HEK293 (cell line): ENCODE measurements around the gene DCTN3.

Experiments
- ZBTB7A ChIP-seq: fragments of 450-650 bp; formaldehyde crosslinking; IDR thresholded peaks from 2 replicates; pipeline ENCODE4 v1.5.1; 2016; ENCODE audit warnings: low read depth, missing biosample characterization, missing genetic modification characterization
- ZNF23 ChIP-seq: fragments of 450-650 bp; formaldehyde crosslinking; IDR thresholded peaks from 2 replicates; pipeline ENCODE4 v1.5.1; 2016; ENCODE audit warnings: missing biosample characterization, missing genetic modification characterization, borderline replicate concordance
- TF ChIP-seq, protein P1 (sequence below): fragments of 450-650 bp; formaldehyde crosslinking; IDR thresholded peaks from 2 replicates; pipeline ENCODE4 v1.5.1; 2017; ENCODE audit warnings: missing biosample characterization, missing genetic modification characterization
- TF ChIP-seq, protein P2 (sequence below): fragments of 450-650 bp; formaldehyde crosslinking; IDR thresholded peaks from 2 replicates; pipeline ENCODE4 v1.5.1; 2016; ENCODE audit warnings: missing biosample characterization, missing genetic modification characterization
- TF ChIP-seq, protein P3 (sequence below): fragments of 450-650 bp; formaldehyde crosslinking; IDR thresholded peaks from 2 replicates; pipeline ENCODE4 v1.5.1; 2016; ENCODE audit warnings: missing biosample characterization, missing genetic modification characterization

DNA sequence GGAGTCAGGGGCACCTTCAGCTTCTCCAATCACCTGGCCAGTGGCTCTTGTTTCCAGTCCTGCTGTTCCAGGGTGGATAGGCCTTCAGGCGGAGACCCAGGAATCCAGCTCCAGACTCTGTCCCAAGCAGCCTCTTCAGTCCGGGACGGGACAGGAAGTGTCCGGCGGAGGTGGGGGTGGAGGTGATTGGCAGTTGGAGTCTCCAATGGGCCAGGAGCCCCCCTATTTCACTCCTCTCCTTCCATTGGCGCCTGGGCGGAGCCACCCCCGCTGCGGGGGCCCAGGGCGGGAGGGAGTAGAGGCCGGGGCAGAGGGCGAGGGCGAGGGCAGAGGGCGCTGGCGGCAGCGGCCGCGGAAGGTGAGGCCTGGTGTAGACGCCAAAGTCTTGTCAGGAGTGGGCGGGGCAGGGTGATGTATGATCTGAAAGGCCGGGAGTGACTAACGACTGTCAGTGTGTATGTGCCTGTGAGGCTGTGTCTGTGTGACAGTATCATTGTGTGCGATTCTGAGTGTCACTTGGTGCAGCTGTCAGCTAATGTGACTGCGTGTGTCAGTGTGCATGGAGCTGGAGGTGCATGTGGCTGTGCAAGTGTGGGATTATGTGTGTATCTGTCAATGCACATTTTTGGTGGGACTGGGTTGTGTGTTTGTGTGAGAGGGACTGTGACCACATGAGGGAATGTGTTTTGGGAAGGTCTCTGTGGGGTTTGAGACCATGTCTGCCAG, 31.7 kb upstream of the DCTN3 start, which contains the start of gene IL11RA:
- TF ChIP-seq, protein P1, sequence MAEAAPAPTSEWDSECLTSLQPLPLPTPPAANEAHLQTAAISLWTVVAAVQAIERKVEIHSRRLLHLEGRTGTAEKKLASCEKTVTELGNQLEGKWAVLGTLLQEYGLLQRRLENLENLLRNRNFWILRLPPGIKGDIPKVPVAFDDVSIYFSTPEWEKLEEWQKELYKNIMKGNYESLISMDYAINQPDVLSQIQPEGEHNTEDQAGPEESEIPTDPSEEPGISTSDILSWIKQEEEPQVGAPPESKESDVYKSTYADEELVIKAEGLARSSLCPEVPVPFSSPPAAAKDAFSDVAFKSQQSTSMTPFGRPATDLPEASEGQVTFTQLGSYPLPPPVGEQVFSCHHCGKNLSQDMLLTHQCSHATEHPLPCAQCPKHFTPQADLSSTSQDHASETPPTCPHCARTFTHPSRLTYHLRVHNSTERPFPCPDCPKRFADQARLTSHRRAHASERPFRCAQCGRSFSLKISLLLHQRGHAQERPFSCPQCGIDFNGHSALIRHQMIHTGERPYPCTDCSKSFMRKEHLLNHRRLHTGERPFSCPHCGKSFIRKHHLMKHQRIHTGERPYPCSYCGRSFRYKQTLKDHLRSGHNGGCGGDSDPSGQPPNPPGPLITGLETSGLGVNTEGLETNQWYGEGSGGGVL (tag by site-specific recombination): peak; percentile 43
- TF ChIP-seq, protein P2, sequence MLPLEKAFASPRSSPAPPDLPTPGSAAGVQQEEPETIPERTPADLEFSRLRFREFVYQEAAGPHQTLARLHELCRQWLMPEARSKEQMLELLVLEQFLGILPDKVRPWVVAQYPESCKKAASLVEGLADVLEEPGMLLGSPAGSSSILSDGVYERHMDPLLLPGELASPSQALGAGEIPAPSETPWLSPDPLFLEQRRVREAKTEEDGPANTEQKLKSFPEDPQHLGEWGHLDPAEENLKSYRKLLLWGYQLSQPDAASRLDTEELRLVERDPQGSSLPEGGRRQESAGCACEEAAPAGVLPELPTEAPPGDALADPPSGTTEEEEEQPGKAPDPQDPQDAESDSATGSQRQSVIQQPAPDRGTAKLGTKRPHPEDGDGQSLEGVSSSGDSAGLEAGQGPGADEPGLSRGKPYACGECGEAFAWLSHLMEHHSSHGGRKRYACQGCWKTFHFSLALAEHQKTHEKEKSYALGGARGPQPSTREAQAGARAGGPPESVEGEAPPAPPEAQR (tag by site-specific recombination): no peak
- TF ChIP-seq, protein P3, sequence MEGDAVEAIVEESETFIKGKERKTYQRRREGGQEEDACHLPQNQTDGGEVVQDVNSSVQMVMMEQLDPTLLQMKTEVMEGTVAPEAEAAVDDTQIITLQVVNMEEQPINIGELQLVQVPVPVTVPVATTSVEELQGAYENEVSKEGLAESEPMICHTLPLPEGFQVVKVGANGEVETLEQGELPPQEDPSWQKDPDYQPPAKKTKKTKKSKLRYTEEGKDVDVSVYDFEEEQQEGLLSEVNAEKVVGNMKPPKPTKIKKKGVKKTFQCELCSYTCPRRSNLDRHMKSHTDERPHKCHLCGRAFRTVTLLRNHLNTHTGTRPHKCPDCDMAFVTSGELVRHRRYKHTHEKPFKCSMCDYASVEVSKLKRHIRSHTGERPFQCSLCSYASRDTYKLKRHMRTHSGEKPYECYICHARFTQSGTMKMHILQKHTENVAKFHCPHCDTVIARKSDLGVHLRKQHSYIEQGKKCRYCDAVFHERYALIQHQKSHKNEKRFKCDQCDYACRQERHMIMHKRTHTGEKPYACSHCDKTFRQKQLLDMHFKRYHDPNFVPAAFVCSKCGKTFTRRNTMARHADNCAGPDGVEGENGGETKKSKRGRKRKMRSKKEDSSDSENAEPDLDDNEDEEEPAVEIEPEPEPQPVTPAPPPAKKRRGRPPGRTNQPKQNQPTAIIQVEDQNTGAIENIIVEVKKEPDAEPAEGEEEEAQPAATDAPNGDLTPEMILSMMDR (tag by site-specific recombination): no peak
- TF ChIP-seq ZBTB7A (tag by site-specific recombination) (no peak), ZNF23 (no peak)
